Body of pancreas (tissue), 4 donors: Measurements from ENCODE around the gene AXL.
"Not testable (repeated sequence)": the region's sequence is repeated elsewhere in the genome, so short reads cannot be mapped to it uniquely, and the experiment has no call there.

Experiments used
- POLR2A ChIP-seq, 3 donors: fragments of 450-650 bp; IDR thresholded peaks; one replicate each; pipeline ENCODE4 v1.6.1; 2016; ENCODE audit warnings: antibody characterized with exemption in 3 of 3, mild to moderate bottlenecking in 2 of 3
- TF ChIP-seq, protein P1 (sequence below), 7 experiments: fragments of 450-650 bp in 4 of 7; fragments of 200-600 bp in 3 of 7; sonication (generic) in 3 of 7; IDR thresholded peaks; one replicate each; pipeline ENCODE4 v1.5.1; 2016 to 2019; ENCODE audit warnings: antibody characterized with exemption in 7 of 7

DNA sequence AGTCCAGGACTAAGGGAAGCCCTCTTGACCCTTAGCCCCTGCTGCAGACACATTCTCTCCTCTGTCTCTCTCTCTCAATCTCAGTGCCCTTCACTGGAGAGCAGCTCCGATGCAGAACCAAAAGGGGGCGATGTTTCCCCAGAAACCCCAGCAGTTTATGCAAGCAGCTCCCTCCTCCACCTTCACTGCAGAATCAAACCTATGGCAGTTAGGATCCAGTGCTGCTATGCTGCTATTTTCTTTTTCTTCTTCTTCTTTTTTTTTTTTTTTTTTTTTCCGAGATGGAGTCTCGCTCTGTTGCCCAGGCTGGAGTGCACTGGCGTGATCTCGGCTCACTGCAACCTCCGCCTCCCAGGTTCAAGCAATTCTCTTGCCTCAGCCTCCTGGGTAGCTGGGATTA lies 14.7 kb upstream of the AXL start:
- TF ChIP-seq, protein P1, sequence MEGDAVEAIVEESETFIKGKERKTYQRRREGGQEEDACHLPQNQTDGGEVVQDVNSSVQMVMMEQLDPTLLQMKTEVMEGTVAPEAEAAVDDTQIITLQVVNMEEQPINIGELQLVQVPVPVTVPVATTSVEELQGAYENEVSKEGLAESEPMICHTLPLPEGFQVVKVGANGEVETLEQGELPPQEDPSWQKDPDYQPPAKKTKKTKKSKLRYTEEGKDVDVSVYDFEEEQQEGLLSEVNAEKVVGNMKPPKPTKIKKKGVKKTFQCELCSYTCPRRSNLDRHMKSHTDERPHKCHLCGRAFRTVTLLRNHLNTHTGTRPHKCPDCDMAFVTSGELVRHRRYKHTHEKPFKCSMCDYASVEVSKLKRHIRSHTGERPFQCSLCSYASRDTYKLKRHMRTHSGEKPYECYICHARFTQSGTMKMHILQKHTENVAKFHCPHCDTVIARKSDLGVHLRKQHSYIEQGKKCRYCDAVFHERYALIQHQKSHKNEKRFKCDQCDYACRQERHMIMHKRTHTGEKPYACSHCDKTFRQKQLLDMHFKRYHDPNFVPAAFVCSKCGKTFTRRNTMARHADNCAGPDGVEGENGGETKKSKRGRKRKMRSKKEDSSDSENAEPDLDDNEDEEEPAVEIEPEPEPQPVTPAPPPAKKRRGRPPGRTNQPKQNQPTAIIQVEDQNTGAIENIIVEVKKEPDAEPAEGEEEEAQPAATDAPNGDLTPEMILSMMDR (IDR thresholded peaks at IDR 0.05) = peak; percentile 64 to 95 (median 94)
- TF ChIP-seq POLR2A (IDR thresholded peaks at IDR 0.05) = not testable (repeated sequence)
